Right atrium auricular region (tissue), 2 donors: ENCODE measurements around the gene RASSF3. TPM values are rescaled to one million over a fixed set of nuclear protein-coding genes. Genes with fewer than 3 reads are reported as not detected.

Source experiments
- DNase-seq: peaks from one replicate; pipeline ENCODE4 v3.0.0-alpha.2; 2019; ENCODE audit warnings: low spot score
- H3K27ac ChIP-seq, 2 donors: fragments of 200-600 bp; sonication (generic); 1 replicate in 1 of 2; 2 replicates in 1 of 2; pipeline ENCODE4 v1.5.1; 2016 to 2019
- H3K27me3 ChIP-seq, 2 donors: fragments of 200-600 bp; sonication (generic); one replicate each; pipeline versions ENCODE4 v1.5.1 to v1.6.0; 2017 to 2019
- H3K36me3 ChIP-seq: fragments of 200-600 bp; sonication (generic); one replicate; pipeline ENCODE4 v1.5.1; 2016
- H3K4me1 ChIP-seq, 2 donors: fragments of 200-600 bp; sonication (generic); one replicate each; pipeline versions ENCODE4 v1.5.1 to v1.6.0; 2017 to 2019
- H3K4me3 ChIP-seq, 2 donors: fragments of 200-600 bp; sonication (generic); 1 replicate in 1 of 2; 2 replicates in 1 of 2; pipeline ENCODE4 v1.5.1; 2017 to 2019; ENCODE audit warnings: mild to moderate bottlenecking in 1 of 2, moderate library complexity in 1 of 2
- H3K9me3 ChIP-seq, 2 donors: fragments of 200-600 bp; sonication (generic); one replicate each; pipeline ENCODE4 v1.5.1; 2019
- total RNA-seq, 2 donors: library from RNA; depleted of rRNA; stranded (reverse); fragments of >200 nt; gene quantifications; one replicate each; pipeline ENCODE4 v1.1.0, GENCODE V29; 2016
- TF ChIP-seq, protein P1 (sequence below), 2 donors: fragments of 200-600 bp; sonication (generic); IDR thresholded peaks; one replicate each; pipeline ENCODE4 v1.5.1; 2019; ENCODE audit warnings: antibody characterized with exemption in 2 of 2

Gene RASSF3
- total RNA-seq, 2 donors from 2014 or later = 55.4 to 88.4 TPM

DNA sequence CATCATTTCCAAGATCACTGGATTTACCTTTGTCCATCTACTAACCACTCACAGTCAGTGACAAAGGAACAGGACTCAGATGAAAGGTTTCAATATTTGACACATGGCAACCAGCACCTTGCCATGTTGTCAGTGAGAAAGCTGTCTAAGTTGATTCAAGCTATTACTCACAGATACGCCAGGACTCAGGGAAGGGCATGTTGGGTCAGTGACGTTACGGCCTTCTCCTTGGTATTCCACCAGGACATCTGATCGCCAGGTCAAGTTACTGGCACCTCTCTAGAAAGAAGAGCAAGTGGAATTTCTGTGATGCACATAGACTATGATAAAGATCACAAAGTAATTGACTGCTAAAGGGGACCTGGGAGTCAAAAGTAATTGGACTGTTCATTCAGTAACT is 112.5 kb downstream of the RASSF3 start:
- H3K36me3 ChIP-seq = peaks cover 43% of the 10 kb centered on the region
- no peak overlapping the region for H3K4me3 ChIP-seq
- H3K9me3 ChIP-seq = no peaks in the 10 kb centered on the region
- no peak overlapping the region for H3K27ac ChIP-seq
- H3K4me1 ChIP-seq = no peaks in the 10 kb centered on the region
- DNase-seq = no peak
- TF ChIP-seq, protein P1, sequence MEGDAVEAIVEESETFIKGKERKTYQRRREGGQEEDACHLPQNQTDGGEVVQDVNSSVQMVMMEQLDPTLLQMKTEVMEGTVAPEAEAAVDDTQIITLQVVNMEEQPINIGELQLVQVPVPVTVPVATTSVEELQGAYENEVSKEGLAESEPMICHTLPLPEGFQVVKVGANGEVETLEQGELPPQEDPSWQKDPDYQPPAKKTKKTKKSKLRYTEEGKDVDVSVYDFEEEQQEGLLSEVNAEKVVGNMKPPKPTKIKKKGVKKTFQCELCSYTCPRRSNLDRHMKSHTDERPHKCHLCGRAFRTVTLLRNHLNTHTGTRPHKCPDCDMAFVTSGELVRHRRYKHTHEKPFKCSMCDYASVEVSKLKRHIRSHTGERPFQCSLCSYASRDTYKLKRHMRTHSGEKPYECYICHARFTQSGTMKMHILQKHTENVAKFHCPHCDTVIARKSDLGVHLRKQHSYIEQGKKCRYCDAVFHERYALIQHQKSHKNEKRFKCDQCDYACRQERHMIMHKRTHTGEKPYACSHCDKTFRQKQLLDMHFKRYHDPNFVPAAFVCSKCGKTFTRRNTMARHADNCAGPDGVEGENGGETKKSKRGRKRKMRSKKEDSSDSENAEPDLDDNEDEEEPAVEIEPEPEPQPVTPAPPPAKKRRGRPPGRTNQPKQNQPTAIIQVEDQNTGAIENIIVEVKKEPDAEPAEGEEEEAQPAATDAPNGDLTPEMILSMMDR (IDR thresholded peaks at IDR 0.05) = no peak
- H3K27me3 ChIP-seq = no peaks in the 10 kb centered on the region

DNA sequence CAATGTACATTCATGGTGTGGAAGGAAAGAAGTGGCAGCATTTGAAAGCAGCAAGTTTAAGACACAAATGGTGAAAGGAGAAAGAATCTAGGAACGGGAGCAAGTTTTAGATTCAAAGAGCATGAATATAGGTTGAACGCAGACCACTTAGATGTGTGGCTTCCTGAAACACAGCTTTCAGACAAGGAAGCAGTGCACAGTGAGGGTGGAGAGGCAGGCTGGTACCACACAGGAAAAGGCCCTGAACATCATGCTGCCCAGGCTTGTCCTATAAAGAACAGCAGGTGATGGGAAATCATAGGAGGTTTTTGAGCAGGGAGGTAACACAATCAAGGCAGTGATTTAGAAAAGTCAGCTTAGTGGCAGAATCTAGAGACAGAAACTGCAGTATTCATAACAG is 113.3 kb downstream of the RASSF3 start:
- Histone ChIP-seq H3K27ac (no peak overlapping the region), H3K4me1 (no peaks in the 10 kb centered on the region), H3K4me3 (no peak overlapping the region), H3K36me3 (peaks cover 43% of the 10 kb centered on the region), H3K9me3 (no peaks in the 10 kb centered on the region), H3K27me3 (no peaks in the 10 kb centered on the region)
- TF ChIP-seq, protein P1 (IDR thresholded peaks at IDR 0.05) = no peak
- DNase-seq = no peak

DNA sequence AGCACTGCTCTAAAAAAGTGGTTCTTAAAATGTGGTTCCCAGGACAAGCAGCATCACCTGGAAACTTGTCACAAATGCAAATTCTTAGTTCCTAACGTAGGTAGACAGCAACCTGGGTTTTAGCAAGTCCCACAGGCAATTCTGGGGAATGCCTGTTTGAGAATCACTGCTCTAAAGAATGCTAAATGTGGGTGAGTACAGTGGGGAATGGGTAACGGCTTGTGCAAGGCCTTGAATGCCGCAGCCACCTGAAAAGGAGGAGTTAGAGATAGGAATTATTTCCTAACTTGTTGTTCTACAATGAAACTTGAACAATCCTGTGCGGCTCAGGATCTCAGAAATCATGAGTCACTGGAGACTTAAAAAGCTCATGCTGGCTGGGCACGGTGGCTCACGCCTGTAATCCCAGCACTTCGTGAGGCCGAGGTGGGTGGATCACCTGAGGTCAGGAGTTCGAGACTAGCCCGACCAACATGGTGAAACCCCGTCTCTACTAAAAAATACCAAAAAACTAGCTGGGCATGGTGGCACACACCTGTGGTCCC is 114.0 kb downstream of the RASSF3 start:
- H3K27me3 ChIP-seq = no peaks in the 10 kb centered on the region
- peaks cover 41% of the 10 kb centered on the region for H3K36me3 ChIP-seq

DNA sequence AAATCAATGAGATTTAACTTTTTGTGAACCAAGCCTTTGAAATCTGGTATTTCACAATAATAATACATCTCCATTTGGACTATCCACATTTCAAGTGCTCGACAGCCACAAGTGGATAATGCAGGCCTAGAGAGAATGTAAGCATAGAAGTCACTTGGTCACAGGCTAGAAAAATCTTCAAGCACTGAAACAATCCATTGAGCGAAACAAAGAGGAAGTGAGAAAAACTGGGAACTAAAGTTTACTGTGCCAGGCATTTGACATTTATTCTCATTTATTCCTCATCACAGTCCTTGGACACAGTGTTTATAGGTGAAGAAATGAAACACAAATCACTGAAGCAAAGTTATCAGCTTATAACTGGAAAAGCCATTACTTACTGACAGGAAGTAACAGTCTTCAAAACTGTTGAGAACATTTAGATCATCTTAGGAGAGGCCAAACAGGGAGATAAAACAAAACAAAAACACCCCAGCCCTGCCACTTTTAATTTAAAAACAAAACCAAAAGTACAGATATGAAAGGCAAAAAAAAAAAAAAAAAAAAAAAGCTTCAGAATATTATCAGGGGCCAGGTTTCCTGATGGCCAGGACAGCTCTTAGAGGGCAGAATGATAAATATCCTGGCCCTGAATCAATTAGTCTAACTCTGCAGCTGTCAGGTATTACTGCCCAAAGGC is 119.8 kb downstream of the RASSF3 start:
- no peak overlapping the region for H3K4me3 ChIP-seq
- peaks cover 0 to 19% of the 10 kb centered on the region in 2 donors for H3K4me1 ChIP-seq
- no peaks in the 10 kb centered on the region for H3K27me3 ChIP-seq
- TF ChIP-seq, protein P1 (IDR thresholded peaks at IDR 0.05) = no peak
- no peaks in the 10 kb centered on the region for H3K9me3 ChIP-seq
- no peak for DNase-seq
- peak overlapping the region in 1 of 2 donors; percentile 28 for H3K27ac ChIP-seq
- H3K36me3 ChIP-seq = peaks cover 15% of the 10 kb centered on the region

More for the DNA sequence above, 114.0 kb downstream of the RASSF3 start:
- no peak overlapping the region for H3K4me3 ChIP-seq
- no peaks in the 10 kb centered on the region for H3K9me3 ChIP-seq
- no peaks in the 10 kb centered on the region for H3K4me1 ChIP-seq
- TF ChIP-seq, protein P1 (IDR thresholded peaks at IDR 0.05) = no peak
- H3K27ac ChIP-seq = no peak overlapping the region
- no peak for DNase-seq

DNA sequence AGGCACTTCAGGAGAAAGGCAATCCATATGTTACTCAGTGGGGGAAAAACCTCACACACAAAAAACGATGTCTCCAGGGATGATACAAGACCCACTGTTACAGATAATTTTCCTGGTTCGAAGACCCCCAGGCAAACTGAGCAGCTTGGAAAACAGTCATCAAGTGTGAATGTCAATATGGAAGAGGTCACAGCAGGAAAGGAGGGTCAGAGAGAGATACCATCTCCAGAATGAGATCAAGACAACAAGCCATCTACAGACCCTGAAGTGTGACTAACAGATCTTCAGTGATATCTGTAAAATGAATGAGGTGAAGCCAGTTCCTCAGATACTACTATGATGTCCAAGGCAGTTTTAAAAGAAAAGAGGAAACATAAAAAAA is 120.3 kb downstream of the RASSF3 start:
- H3K27me3 ChIP-seq = no peaks in the 10 kb centered on the region
- DNase-seq = no peak
- no peak overlapping the region for H3K4me3 ChIP-seq
- H3K4me1 ChIP-seq = peaks cover 0 to 19% of the 10 kb centered on the region in 2 donors
- H3K9me3 ChIP-seq = no peaks in the 10 kb centered on the region
- TF ChIP-seq, protein P1 (IDR thresholded peaks at IDR 0.05) = no peak
- peaks cover 20% of the 10 kb centered on the region for H3K36me3 ChIP-seq
- H3K27ac ChIP-seq = peak overlapping the region in 1 of 2 donors; percentile 28
